ENCODE data around the gene SSH3.

The SSH3 gene

GRCh38 chr11:67320011-67320410 lies 16.7 kb downstream of the SSH3 start:
- no peaks in the 10 kb centered on the region for H3K27me3 ChIP-seq (replicated peaks; ENCODE audit: control insufficient read depth, insufficient read depth, low read length)
- H3K36me3 ChIP-seq (ENCODE audit: control insufficient read depth, insufficient read depth, low read length): no peaks in the 10 kb centered on the region
- TF ChIP-seq CTCF (IDR thresholded peaks at IDR 0.05; ENCODE audit: insufficient read depth, low read length, poor library complexity, severe bottlenecking): no peak
- DNase-seq (ENCODE audit: extremely low read depth, insufficient read length): no peak
- H3K4me3 ChIP-seq (replicated peaks; ENCODE audit: low read depth, low read length): no peak overlapping the region

GRCh38 chr11:67320691-67321090 lies 17.4 kb downstream of the SSH3 start:
- TF ChIP-seq CTCF (IDR thresholded peaks at IDR 0.05; ENCODE audit: insufficient read depth, low read length, poor library complexity, severe bottlenecking): no peak
- no peak overlapping the region for H3K4me3 ChIP-seq (replicated peaks; ENCODE audit: low read depth, low read length)
- H3K36me3 ChIP-seq (ENCODE audit: control insufficient read depth, insufficient read depth, low read length): no peaks in the 10 kb centered on the region
- DNase-seq (ENCODE audit: extremely low read depth, insufficient read length): no peak
- no peaks in the 10 kb centered on the region for H3K27me3 ChIP-seq (replicated peaks; ENCODE audit: control insufficient read depth, insufficient read depth, low read length)

GRCh38 chr11:67321313-67321871 lies 18.1 kb downstream of the SSH3 start:
- no peak for DNase-seq (ENCODE audit: extremely low read depth, insufficient read length)
- Histone ChIP-seq H3K4me3 (replicated peaks; ENCODE audit: low read depth, low read length) (no peak overlapping the region), H3K36me3 (ENCODE audit: control insufficient read depth, insufficient read depth, low read length) (no peaks in the 10 kb centered on the region), H3K27me3 (replicated peaks; ENCODE audit: control insufficient read depth, insufficient read depth, low read length) (no peaks in the 10 kb centered on the region)
- no peak for TF ChIP-seq CTCF (IDR thresholded peaks at IDR 0.05; ENCODE audit: insufficient read depth, low read length, poor library complexity, severe bottlenecking)

GRCh38 chr11:67322049-67322448 lies 18.7 kb downstream of the SSH3 start:
- no peak for DNase-seq (ENCODE audit: extremely low read depth, insufficient read length)
- no peak for TF ChIP-seq CTCF (IDR thresholded peaks at IDR 0.05; ENCODE audit: insufficient read depth, low read length, poor library complexity, severe bottlenecking)
- H3K27me3 ChIP-seq (replicated peaks; ENCODE audit: control insufficient read depth, insufficient read depth, low read length): no peaks in the 10 kb centered on the region

GRCh38 chr11:67323526-67323925 lies 20.2 kb downstream of the SSH3 start:
- no peak for TF ChIP-seq CTCF (IDR thresholded peaks at IDR 0.05; ENCODE audit: insufficient read depth, low read length, poor library complexity, severe bottlenecking)
- no peaks in the 10 kb centered on the region for H3K27me3 ChIP-seq (replicated peaks; ENCODE audit: control insufficient read depth, insufficient read depth, low read length)
- no peak for DNase-seq (ENCODE audit: extremely low read depth, insufficient read length)
- H3K36me3 ChIP-seq (ENCODE audit: control insufficient read depth, insufficient read depth, low read length): no peaks in the 10 kb centered on the region
- H3K4me3 ChIP-seq (replicated peaks; ENCODE audit: low read depth, low read length): no peak overlapping the region

More at GRCh38 chr11:67322049-67322448, 18.7 kb downstream of the SSH3 start:
- no peak overlapping the region for H3K4me3 ChIP-seq (replicated peaks; ENCODE audit: low read depth, low read length)
- H3K36me3 ChIP-seq (ENCODE audit: control insufficient read depth, insufficient read depth, low read length): no peaks in the 10 kb centered on the region
